Measurements from ENCODE around the gene DEPDC7.

Gene DEPDC7

DNA sequence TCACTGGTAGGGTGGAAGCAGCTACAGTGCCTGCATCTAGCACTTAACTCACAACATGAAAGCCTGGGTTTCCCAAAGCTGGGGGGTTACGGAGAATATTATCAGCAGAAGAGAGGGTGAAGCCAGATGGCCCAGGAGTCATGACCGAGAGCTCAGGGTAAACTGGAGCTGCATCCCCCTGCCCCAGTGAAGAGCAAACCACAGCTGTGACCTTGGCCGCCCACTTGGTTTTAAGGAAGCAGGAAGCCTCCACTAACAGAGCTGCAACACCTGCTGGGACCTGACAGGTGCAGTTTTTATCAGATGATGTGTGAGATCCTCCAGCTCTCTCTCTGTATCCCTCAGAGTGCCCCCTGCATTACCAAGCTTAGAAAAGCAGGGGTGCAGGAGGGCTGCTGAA lies 44.6 kb downstream of the DEPDC7 start:
- DNase-seq (ENCODE audit: low read depth, low spot score), result no peak

DNA sequence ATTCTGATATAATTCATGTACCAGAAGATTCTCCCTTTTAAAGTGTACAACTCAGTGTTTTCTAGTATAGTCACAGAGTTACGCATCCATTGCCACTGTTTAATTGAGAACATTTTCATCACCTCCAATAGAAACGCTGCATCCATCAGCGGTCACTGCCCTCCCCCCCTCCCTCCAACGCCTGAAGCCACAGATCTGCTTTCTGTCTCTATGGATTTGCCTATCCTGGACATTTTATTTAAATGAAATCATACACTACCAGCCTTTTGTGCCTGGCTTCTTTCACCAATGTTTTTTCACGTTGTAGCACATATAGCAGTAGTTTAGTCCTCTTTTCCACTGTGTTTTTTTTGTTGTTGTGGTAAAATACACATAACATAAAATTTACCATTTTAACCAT lies 46.5 kb downstream of the DEPDC7 start:
- no peak for DNase-seq (ENCODE audit: low read depth, low spot score)

DNA sequence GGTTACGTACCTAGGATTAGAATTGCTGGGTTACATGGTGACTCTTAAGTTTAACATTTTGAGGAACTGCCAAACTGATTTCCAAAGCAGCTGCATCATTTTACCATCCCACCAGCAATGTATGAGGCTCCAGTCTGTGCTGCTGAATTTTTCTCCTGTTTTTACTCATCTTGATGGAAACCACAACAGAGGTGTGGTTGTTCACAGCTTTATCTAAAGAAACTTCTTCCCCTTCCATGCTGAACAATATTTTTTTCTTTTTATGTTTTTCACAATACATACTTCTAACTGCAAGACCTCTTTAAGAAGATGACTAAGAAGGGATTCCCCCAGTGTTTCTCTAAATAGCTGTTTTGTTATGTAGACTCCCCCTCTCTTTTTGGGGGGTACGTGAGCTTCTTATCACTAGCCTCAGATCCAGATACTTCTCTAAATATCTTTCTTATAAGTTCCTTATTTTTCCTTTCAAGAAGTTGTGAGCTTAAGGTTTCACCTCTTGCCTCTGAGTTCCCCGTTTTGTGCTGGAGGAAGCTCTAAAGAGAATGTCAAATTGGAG lies 47.7 kb downstream of the DEPDC7 start:
- peak; percentile 44 for DNase-seq (ENCODE audit: low read depth, low spot score)

DNA sequence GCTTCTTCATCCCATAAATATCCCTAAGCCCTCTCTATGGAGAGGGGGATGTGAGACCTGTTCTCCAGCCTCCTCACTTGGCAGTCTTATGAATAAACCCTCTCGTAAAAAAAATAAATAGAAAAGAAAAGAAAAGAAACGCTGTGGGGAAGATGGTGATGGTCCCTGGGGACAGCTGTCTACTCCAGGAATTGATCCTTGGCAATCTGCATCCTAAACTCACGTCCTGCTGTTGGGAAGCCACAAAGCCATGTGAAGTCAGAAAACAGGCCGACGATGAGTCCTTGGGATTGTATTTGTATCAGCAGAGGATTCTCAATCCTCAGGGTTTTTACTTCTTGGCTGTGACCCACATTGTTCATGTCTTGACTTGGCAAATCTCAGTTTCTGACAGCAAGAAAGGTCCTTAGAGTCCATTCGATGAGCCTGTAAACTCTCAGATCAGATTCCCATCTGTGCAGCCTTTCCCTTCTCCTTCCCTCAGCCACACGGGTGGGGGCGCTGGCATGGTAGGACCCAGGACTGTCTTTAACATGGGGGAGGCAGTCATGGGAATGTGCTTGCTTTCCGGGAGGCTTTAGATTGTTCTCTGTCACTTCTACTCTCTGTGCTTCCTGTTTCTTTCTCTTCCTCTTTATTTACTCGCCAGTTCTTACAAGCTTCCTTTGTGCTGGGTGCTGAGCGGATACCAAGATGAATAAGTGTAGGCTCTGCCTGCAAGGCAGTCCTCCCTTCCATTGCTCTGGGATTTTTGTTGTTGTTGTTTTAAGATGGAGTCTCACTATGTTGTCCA lies 48.6 kb downstream of the DEPDC7 start:
- no peak for DNase-seq (ENCODE audit: low read depth, low spot score)

DNA sequence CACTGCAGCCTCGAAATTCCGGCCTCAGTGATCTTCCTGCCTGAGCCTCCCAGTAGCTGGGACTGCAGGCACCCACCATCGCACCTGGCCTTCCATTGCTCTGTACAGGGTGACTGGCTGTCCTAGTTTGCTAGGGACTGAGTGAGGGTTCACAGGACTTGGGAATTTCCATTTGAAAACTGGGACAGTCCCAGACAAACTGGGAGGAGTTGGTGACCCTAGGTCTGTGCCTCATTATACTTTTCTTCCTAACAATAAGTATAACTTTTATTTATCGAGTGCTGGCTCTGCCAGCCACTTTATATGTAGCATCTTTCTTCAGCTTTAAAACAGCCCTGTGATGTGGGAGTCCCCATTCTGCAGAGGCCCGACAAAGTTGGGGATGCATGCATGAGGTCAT lies 49.2 kb downstream of the DEPDC7 start:
- DNase-seq (ENCODE audit: low read depth, low spot score), result no peak

DNA sequence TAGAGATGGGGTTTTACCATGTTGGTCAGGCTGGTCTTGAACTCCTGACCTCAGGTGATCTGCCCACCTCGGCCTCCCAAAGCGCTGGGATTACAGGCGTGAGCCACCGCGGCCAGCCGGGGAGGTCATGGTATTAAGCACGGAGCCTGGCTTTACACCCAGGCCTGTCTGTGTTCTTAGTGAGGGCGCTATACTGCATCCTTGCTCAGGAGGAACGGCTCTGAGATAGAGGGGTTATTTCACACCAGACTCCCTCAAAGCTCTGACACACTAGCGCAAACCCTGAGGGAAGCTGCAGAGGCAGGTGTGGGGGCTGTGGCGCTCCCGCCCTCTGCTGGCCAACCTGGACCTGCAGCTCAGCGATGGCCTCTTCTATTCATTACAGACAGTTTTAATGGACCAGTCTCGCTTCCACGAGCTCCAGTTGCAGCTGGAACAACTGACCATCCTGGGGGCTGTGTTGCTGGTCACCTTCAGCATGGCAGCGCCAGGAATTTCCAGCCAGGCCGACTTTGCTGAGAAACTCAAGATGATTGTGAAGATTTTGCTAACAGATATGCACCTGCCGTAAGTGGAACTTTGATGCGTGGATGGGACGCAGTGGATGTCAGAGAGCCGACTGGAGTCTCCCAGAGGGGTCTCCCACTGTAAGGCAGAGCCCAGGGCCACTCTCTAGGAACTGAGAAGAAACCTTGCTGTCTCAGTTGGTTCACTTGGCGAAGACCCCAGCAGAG lies 49.9 kb downstream of the DEPDC7 start:
- peak; percentile 84 for DNase-seq (ENCODE audit: low read depth, low spot score)

DNA sequence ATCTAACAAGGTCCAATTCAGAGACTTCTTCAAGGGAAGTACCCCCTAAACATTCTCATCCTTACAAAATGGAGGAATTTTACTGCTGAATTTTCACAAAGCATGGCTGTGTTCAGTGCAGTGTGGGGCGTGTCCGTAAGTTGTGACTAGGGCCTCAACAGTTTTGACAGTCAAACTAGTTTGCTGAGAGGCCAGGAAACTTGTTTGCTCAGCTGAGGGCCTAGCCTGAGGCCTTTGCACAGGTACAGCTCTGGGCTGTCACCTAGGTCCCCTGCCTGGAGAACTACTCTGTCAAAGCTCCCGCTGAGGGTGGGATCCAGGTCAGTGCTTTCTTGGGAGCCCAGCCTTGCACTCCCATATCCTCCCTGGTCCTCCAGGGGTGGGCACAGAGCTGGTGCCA lies 51.6 kb downstream of the DEPDC7 start:
- no peak for DNase-seq (ENCODE audit: low read depth, low spot score)

DNA sequence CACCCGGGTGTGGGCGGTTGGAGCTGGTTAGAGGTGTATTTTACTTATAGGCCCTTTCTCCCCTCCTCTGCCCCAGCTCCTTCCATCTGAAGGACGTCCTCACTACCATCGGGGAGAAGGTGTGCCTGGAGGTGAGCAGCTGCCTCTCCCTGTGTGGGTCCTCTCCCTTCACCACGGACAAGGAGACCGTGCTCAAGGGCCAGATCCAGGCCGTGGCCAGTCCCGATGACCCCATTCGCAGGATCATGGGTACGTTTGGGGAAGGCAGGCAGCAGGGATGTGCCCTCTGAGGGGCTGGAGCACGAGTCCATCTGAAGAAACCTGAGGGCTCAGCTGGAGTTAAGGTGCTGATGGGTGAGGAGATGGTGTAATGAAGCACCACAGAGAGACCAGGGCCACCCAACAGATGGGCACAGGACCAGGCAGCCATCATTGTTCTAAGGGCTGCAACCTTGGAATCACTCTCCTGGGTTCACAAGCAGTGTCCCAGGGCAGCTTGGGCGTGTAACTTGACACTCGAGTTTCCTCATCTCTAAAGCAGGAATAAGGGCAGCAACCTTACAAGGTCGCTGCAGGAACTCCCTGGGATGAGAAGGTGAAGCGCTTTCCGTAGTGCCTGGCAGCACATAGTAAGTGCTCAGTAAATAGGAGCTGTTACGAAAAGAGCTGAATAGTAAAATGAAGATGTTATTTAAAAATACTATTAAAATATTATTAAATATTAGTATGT lies 53.1 kb downstream of the DEPDC7 start:
- DNase-seq (ENCODE audit: low read depth, low spot score), result no peak

DNA sequence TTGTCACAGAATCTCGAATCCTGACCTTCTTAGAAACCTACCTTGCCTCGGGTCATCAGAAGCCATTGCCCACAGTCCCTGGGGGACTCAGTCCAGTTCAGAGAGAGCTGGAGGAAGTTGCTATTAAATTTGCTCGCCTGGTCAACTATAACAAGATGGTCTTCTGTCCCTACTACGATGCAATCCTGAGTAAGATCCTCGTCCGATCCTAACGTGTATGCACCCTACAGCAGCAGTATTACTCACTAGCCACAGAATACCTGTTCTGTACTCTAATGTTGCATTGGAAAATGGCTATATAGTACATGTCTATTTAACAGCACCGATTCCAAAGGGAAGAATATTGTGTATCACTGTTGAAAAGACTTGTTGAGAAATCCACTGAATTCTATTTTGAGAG lies 56.8 kb downstream of the DEPDC7 start:
- DNase-seq (ENCODE audit: low read depth, low spot score), result no peak

Measured in astrocyte of the hippocampus (primary cell).